PC-3 (cell line): Measurements from ENCODE around the gene RGS17. TPM values are rescaled to one million over a fixed set of nuclear protein-coding genes. Genes with fewer than 3 reads are reported as not detected.

Experiments used
- ATAC-seq: fragments of 200-7000 bp; cut with Tn5 transposase; 2 replicates; pipeline ENCODE4 v1.9.1; 2020; ENCODE audit warnings: mild to moderate bottlenecking, moderate library complexity
- BruUV-seq: library from RNA; stranded (reverse); fragments of 400-500 nt; replicated peaks from 2 replicates; lab custom pipeline; 2021; lab: Mats Ljungman, UMichigan
- CTCF ChIA-PET: fragments of 300-600 bp; sonication (Branson Sonifier 250); formaldehyde crosslinking; loops from one replicate; lab custom pipeline; 2022; ENCODE audit warnings: antibody characterized with exemption; lab: Charles Lee
- POLR2A ChIA-PET: fragments of 300-600 bp; sonication (Branson Sonifier 250); formaldehyde crosslinking; loops from one replicate; lab custom pipeline; 2022; ENCODE audit warnings: antibody characterized with exemption; ENCODE audit not compliant: unreplicated experiment; lab: Charles Lee
- DNase-seq: peaks from one replicate; pipeline ENCODE4 v3.0.0-alpha.2; 2015
- H2AFZ ChIP-seq: fragments of 300-600 bp; sonication (generic); 2 replicates; pipeline ENCODE4 v1.6.0; 2016; ENCODE audit warnings: antibody characterized with exemption, low read length
- H3F3A ChIP-seq: fragments of 300-600 bp; sonication (generic); one replicate; pipeline ENCODE4 v1.6.0; 2017; ENCODE audit warnings: antibody characterized with exemption, low read length, control low read depth, mild to moderate bottlenecking; ENCODE audit not compliant: unreplicated experiment
- H3K27ac ChIP-seq: fragments of 300-600 bp; sonication (generic); 2 replicates; pipeline ENCODE4 v1.5.1; 2016; ENCODE audit warnings: mild to moderate bottlenecking, low read length
- H3K27me3 ChIP-seq: fragments of 300-600 bp; sonication (generic); 2 replicates; pipeline ENCODE4 v1.6.1; 2016; ENCODE audit warnings: low read length, mixed read lengths
- H3K36me3 ChIP-seq: fragments of 300-600 bp; sonication (generic); 2 replicates; pipeline ENCODE4 v1.6.1; 2016; ENCODE audit warnings: low read depth, mixed run types, low read length, mixed read lengths
- H3K4me1 ChIP-seq: fragments of 300-600 bp; sonication (generic); 2 replicates; pipeline ENCODE4 v1.5.1; 2016; ENCODE audit warnings: low read length; ENCODE audit not compliant: insufficient read depth
- H3K4me2 ChIP-seq: fragments of 300-600 bp; sonication (generic); 2 replicates; pipeline ENCODE4 v1.6.0; 2016; ENCODE audit warnings: low read length
- H3K4me3 ChIP-seq: fragments of 300-600 bp; sonication (generic); 2 replicates; pipeline ENCODE4 v1.5.1; 2016; ENCODE audit warnings: mild to moderate bottlenecking, low read length, mixed read lengths
- H3K79me2 ChIP-seq: fragments of 300-600 bp; sonication (generic); 2 replicates; pipeline ENCODE4 v1.6.1; 2017; ENCODE audit warnings: low read length, mixed read lengths
- H3K9ac ChIP-seq: fragments of 300-600 bp; sonication (generic); 2 replicates; pipeline ENCODE4 v1.6.0; 2016; ENCODE audit warnings: mild to moderate bottlenecking, low read length
- H3K9me2 ChIP-seq: fragments of 300-600 bp; sonication (generic); replicated peaks from 2 replicates; pipeline ENCODE4 v1.6.1; 2016; ENCODE audit warnings: mixed run types, low read length, mixed read lengths
- H3K9me3 ChIP-seq: fragments of 300-600 bp; sonication (generic); 2 replicates; pipeline ENCODE4 v1.6.1; 2016; ENCODE audit warnings: low read length, mixed read lengths
- H4K20me1 ChIP-seq: fragments of 300-600 bp; sonication (generic); 2 replicates; pipeline ENCODE4 v1.6.1; 2016; ENCODE audit warnings: low read length, mixed read lengths
- EZH2 ChIP-seq: fragments of 300-600 bp; sonication (generic); IDR thresholded peaks from one replicate; pipeline ENCODE4 v1.6.1; 2017; ENCODE audit warnings: antibody characterized with exemption, mild to moderate bottlenecking, low read length; ENCODE audit not compliant: unreplicated experiment
- EZH2phosphoT487 ChIP-seq: fragments of 300-600 bp; sonication (generic); IDR thresholded peaks from 2 replicates; pipeline ENCODE4 v1.6.1; 2018; ENCODE audit warnings: mild to moderate bottlenecking, antibody characterized with exemption, low read length, borderline replicate concordance
- intact Hi-C: fragments of 100-400 bp; cut with micrococcal nuclease; formaldehyde crosslinking; loops from 2 replicates; pipeline ENCODE4 v1.9.0; 2023
- total RNA-seq: library from RNA; depleted of rRNA; stranded (reverse); fragments of >200 nt; gene quantifications from 2 replicates; pipeline ENCODE4 v1.2.3, GENCODE V29; 2014; rRNA removed
- TF ChIP-seq, protein P1 (sequence below): fragments of 300-600 bp; sonication (generic); conservative IDR thresholded peaks from 2 replicates; pipeline ENCODE4 v1.5.1; 2017; ENCODE audit warnings: antibody characterized with exemption, low read depth, mild to moderate bottlenecking, low read length

Gene RGS17
- total RNA-seq, 1 experiment from 2014 or later, result 1.4 TPM

DNA sequence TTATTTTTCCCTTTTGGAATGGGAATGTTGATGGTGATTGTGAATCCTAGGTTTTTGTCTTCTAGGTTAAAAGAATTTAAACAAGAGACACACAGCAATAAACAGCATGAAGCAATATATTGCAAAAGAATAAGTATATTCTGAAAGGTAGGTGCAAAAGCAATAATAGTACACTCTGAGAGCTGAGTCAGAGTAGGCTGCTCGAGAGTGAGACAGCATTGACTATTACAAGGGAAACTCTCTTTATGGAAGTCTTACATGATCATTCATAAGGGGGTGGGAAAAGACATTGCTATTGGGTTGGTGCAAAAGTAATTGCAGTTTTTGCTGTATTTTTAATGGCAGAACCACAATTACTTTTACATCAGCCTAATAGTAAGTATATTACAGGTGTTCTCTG is 173.3 kb downstream of the RGS17 start:
- H3K27me3 ChIP-seq, result no peaks in the 10 kb centered on the region
- no peak overlapping the region for H3K9ac ChIP-seq
- no peaks in the 10 kb centered on the region for H3K9me3 ChIP-seq
- H3K4me2 ChIP-seq, result no peak overlapping the region
- no peaks in the 10 kb centered on the region for H3F3A ChIP-seq
- TF ChIP-seq EZH2phosphoT487, result no peak
- TF ChIP-seq, protein P1, sequence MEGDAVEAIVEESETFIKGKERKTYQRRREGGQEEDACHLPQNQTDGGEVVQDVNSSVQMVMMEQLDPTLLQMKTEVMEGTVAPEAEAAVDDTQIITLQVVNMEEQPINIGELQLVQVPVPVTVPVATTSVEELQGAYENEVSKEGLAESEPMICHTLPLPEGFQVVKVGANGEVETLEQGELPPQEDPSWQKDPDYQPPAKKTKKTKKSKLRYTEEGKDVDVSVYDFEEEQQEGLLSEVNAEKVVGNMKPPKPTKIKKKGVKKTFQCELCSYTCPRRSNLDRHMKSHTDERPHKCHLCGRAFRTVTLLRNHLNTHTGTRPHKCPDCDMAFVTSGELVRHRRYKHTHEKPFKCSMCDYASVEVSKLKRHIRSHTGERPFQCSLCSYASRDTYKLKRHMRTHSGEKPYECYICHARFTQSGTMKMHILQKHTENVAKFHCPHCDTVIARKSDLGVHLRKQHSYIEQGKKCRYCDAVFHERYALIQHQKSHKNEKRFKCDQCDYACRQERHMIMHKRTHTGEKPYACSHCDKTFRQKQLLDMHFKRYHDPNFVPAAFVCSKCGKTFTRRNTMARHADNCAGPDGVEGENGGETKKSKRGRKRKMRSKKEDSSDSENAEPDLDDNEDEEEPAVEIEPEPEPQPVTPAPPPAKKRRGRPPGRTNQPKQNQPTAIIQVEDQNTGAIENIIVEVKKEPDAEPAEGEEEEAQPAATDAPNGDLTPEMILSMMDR, result no peak
- no peak for TF ChIP-seq EZH2
- no peaks in the 10 kb centered on the region for H3K36me3 ChIP-seq
- ATAC-seq (no peak), DNase-seq (no peak)
- no peaks in the 10 kb centered on the region for H3K79me2 ChIP-seq
- ChIA-PET CTCF (no interaction called here), POLR2A (no interaction called here)
- peaks cover 2% of the 10 kb centered on the region; the same call in 1 of the 2 replicates for H3K4me1 ChIP-seq
- H4K20me1 ChIP-seq, result no peaks in the 10 kb centered on the region
- H2AFZ ChIP-seq, result no peak overlapping the region
- intact Hi-C loops, result no loop called here
- no TSS peak for BruUV-seq
- no peaks in the 10 kb centered on the region for H3K9me2 ChIP-seq
- no peak overlapping the region for H3K4me3 ChIP-seq
- H3K27ac ChIP-seq, result no peak overlapping the region

Other genes starting within 250 kb of the RGS17 start
- gene FBXO5, start 148.2 kb downstream of the RGS17 start, total RNA-seq, result 11.5 and 16.8 TPM in 2 replicates
- 12.7 and 19.1 TPM in 2 replicates for gene MTRF1L, start 128.6 kb downstream of the RGS17 start, total RNA-seq